A673 (cell line): ENCODE data around the gene ZEB1.

ENCODE experiments used
- EZH2 ChIP-seq: fragments of 200-600 bp; sonication (generic); IDR thresholded peaks from 2 replicates; pipeline ENCODE4 v1.6.1; 2017; ENCODE audit warnings: borderline replicate concordance, low read depth, mild to moderate bottlenecking, mixed read lengths, antibody characterized with exemption, low read length; ENCODE audit not compliant: poor library complexity, severe bottlenecking
- TF ChIP-seq, protein P1 (sequence below): fragments of 300-800, 200-600 bp; sonication (generic); conservative IDR thresholded peaks from 2 replicates; pipeline ENCODE4 v1.5.1; 2017; ENCODE audit warnings: low read depth, mild to moderate bottlenecking, antibody characterized with exemption, low read length, moderate library complexity, mixed read lengths

DNA sequence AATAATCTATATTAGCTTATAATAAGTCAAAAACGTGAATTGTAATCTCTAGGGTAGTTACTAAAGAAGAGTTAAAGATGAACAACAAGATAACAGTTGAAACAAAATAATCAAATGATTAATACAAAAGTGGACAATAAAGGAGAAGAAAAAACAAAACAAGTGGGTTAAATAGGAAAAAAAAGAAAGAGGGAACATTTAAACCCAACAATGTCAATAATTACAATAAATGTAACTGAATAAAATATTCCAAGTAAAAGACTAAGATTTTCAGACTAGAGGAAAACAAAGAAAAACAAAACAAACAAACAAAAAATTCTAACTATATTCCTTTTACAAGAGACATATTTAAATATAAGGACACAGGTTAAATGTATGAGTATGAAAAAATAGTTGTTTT lies 38.0 kb upstream of the ZEB1 start:
- TF ChIP-seq, protein P1, sequence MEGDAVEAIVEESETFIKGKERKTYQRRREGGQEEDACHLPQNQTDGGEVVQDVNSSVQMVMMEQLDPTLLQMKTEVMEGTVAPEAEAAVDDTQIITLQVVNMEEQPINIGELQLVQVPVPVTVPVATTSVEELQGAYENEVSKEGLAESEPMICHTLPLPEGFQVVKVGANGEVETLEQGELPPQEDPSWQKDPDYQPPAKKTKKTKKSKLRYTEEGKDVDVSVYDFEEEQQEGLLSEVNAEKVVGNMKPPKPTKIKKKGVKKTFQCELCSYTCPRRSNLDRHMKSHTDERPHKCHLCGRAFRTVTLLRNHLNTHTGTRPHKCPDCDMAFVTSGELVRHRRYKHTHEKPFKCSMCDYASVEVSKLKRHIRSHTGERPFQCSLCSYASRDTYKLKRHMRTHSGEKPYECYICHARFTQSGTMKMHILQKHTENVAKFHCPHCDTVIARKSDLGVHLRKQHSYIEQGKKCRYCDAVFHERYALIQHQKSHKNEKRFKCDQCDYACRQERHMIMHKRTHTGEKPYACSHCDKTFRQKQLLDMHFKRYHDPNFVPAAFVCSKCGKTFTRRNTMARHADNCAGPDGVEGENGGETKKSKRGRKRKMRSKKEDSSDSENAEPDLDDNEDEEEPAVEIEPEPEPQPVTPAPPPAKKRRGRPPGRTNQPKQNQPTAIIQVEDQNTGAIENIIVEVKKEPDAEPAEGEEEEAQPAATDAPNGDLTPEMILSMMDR: no peak
- no peak for TF ChIP-seq EZH2
